T-helper 2 cell treated with Interferon-gamma antibody and Interleukin-4, amounts not matched to agents 5 μg/mL and 100 μg/mL, for 36 hours (primary cell): ENCODE results near the gene CCDC15.

Source experiments
- DNase-seq: peaks from one replicate; pipeline ENCODE4 v3.0.0; 2021; ENCODE audit warnings: low spot score
- H3K27ac Mint-ChIP-seq: one replicate; pipeline ENCODE4 v1.8.0; 2021; ENCODE audit warnings: mild to moderate bottlenecking, mixed read lengths
- H3K27me3 Mint-ChIP-seq: one replicate; pipeline ENCODE4 v1.8.0; 2021; ENCODE audit warnings: low read depth, mixed read lengths
- H3K36me3 Mint-ChIP-seq: one replicate; pipeline ENCODE4 v1.8.0; 2021; ENCODE audit warnings: low read depth, mixed read lengths
- H3K4me1 Mint-ChIP-seq: one replicate; pipeline ENCODE4 v1.8.0; 2021; ENCODE audit warnings: low read depth, mixed read lengths
- H3K4me3 Mint-ChIP-seq: one replicate; pipeline ENCODE4 v1.8.0; 2022; ENCODE audit warnings: mild to moderate bottlenecking, moderate library complexity, mixed read lengths
- H3K9me3 Mint-ChIP-seq: one replicate; pipeline ENCODE4 v1.8.0; 2021; ENCODE audit warnings: mixed read lengths

Gene CCDC15

GRCh38 chr11:125072218-125072960 lies 118.4 kb downstream of the CCDC15 start:
- Mint-ChIP-seq H3K36me3 (no peaks in the 10 kb centered on the region), H3K9me3 (no peaks in the 10 kb centered on the region), H3K4me3 (no peak overlapping the region), H3K27ac (no peak overlapping the region), H3K27me3 (peaks cover 8% of the 10 kb centered on the region), H3K4me1 (peaks cover 15% of the 10 kb centered on the region)
- no peak for DNase-seq

GRCh38 chr11:125072961-125073590 lies 119.1 kb downstream of the CCDC15 start:
- Mint-ChIP-seq H3K27me3 (peaks cover 4% of the 10 kb centered on the region), H3K9me3 (no peaks in the 10 kb centered on the region), H3K4me3 (no peak overlapping the region), H3K4me1 (peaks cover 15% of the 10 kb centered on the region), H3K27ac (no peak overlapping the region), H3K36me3 (no peaks in the 10 kb centered on the region)
- no peak for DNase-seq

- Mint-ChIP-seq H3K36me3 (no peaks in the 10 kb centered on the region), H3K4me1 (peaks cover 15% of the 10 kb centered on the region), H3K4me3 (no peak overlapping the region), H3K9me3 (no peaks in the 10 kb centered on the region), H3K27ac (no peak overlapping the region), H3K27me3 (no peaks in the 10 kb centered on the region)
- no peak for DNase-seq
These were observed 119.8 kb downstream of the CCDC15 start for GRCh38 chr11:125073616-125074483.

- H3K4me1 Mint-ChIP-seq, result peaks cover 15% of the 10 kb centered on the region
- no peaks in the 10 kb centered on the region for H3K27me3 Mint-ChIP-seq
- no peaks in the 10 kb centered on the region for H3K36me3 Mint-ChIP-seq
- H3K4me3 Mint-ChIP-seq, result no peak overlapping the region
- H3K9me3 Mint-ChIP-seq, result no peaks in the 10 kb centered on the region
- no peak for DNase-seq
- H3K27ac Mint-ChIP-seq, result no peak overlapping the region
These were observed 120.7 kb downstream of the CCDC15 start for GRCh38 chr11:125074511-125075241.

- Mint-ChIP-seq H3K27ac (no peak overlapping the region), H3K4me3 (no peak overlapping the region), H3K36me3 (no peaks in the 10 kb centered on the region), H3K9me3 (no peaks in the 10 kb centered on the region), H3K4me1 (peaks cover 12% of the 10 kb centered on the region), H3K27me3 (no peaks in the 10 kb centered on the region)
- no peak for DNase-seq
These were observed 121.2 kb downstream of the CCDC15 start for GRCh38 chr11:125075242-125075625.

- H3K9me3 Mint-ChIP-seq, result no peaks in the 10 kb centered on the region
- H3K27ac Mint-ChIP-seq, result no peak overlapping the region
- H3K4me1 Mint-ChIP-seq, result peaks cover 6% of the 10 kb centered on the region
- no peak for DNase-seq
- H3K4me3 Mint-ChIP-seq, result no peak overlapping the region
- no peaks in the 10 kb centered on the region for H3K27me3 Mint-ChIP-seq
- H3K36me3 Mint-ChIP-seq, result no peaks in the 10 kb centered on the region
These were observed 121.9 kb downstream of the CCDC15 start for GRCh38 chr11:125075900-125076317.

- DNase-seq, result no peak
- no peaks in the 10 kb centered on the region for H3K36me3 Mint-ChIP-seq
- peaks cover under 1% of the 10 kb centered on the region for H3K4me1 Mint-ChIP-seq
- H3K4me3 Mint-ChIP-seq, result no peak overlapping the region
- H3K27ac Mint-ChIP-seq, result no peak overlapping the region
- H3K9me3 Mint-ChIP-seq, result no peaks in the 10 kb centered on the region
- H3K27me3 Mint-ChIP-seq, result no peaks in the 10 kb centered on the region
These were observed 122.5 kb downstream of the CCDC15 start for GRCh38 chr11:125076378-125076945.

- no peak for DNase-seq
- Mint-ChIP-seq H3K27ac (no peak overlapping the region), H3K36me3 (no peaks in the 10 kb centered on the region), H3K4me1 (no peaks in the 10 kb centered on the region), H3K9me3 (no peaks in the 10 kb centered on the region), H3K4me3 (no peak overlapping the region), H3K27me3 (no peaks in the 10 kb centered on the region)
These were observed 124.0 kb downstream of the CCDC15 start for GRCh38 chr11:125078016-125078415.

- Mint-ChIP-seq H3K27me3 (no peaks in the 10 kb centered on the region), H3K9me3 (no peaks in the 10 kb centered on the region), H3K4me1 (no peaks in the 10 kb centered on the region), H3K36me3 (no peaks in the 10 kb centered on the region), H3K4me3 (no peak overlapping the region), H3K27ac (no peak overlapping the region)
- no peak for DNase-seq
These were observed 124.6 kb downstream of the CCDC15 start for GRCh38 chr11:125078516-125079140.

GRCh38 chr11:125079151-125079877 lies 125.3 kb downstream of the CCDC15 start:
- Mint-ChIP-seq H3K27me3 (no peaks in the 10 kb centered on the region), H3K4me1 (no peaks in the 10 kb centered on the region), H3K4me3 (no peak overlapping the region), H3K9me3 (no peaks in the 10 kb centered on the region), H3K27ac (no peak overlapping the region), H3K36me3 (no peaks in the 10 kb centered on the region)
- no peak for DNase-seq

- Mint-ChIP-seq H3K36me3 (no peaks in the 10 kb centered on the region), H3K27ac (no peak overlapping the region), H3K27me3 (no peaks in the 10 kb centered on the region), H3K4me3 (no peak overlapping the region), H3K9me3 (no peaks in the 10 kb centered on the region), H3K4me1 (no peaks in the 10 kb centered on the region)
- no peak for DNase-seq
These were observed 126.0 kb downstream of the CCDC15 start for GRCh38 chr11:125079878-125080530.

GRCh38 chr11:125080531-125080911 lies 126.5 kb downstream of the CCDC15 start:
- Mint-ChIP-seq H3K4me3 (no peak overlapping the region), H3K9me3 (no peaks in the 10 kb centered on the region), H3K4me1 (no peaks in the 10 kb centered on the region), H3K36me3 (no peaks in the 10 kb centered on the region), H3K27me3 (no peaks in the 10 kb centered on the region), H3K27ac (no peak overlapping the region)
- DNase-seq, result no peak
